Ecto neural progenitor cell (in vitro differentiated cells): ENCODE measurements around the gene RBM10.

Experiments used
- DNase-seq: peaks from one replicate; pipeline ENCODE4 v3.0.0-alpha.2; 2018; ENCODE audit warnings: low spot score

RBM10 gene

GRCh38 chrX:47218920-47219815 is 74.1 kb downstream of the RBM10 start:
- DNase-seq: peak; percentile 73

GRCh38 chrX:47221756-47222155 is 76.7 kb downstream of the RBM10 start:
- no peak for DNase-seq

- DNase-seq: no peak
These were observed 77.8 kb downstream of the RBM10 start for GRCh38 chrX:47222751-47223350.

GRCh38 chrX:47223476-47224250 is 78.6 kb downstream of the RBM10 start:
- DNase-seq: no peak

- no peak for DNase-seq
These were observed 79.4 kb downstream of the RBM10 start for GRCh38 chrX:47224266-47224895.

GRCh38 chrX:47224896-47225290 is 79.9 kb downstream of the RBM10 start:
- DNase-seq: no peak

- DNase-seq: no peak
These were observed 81.0 kb downstream of the RBM10 start for GRCh38 chrX:47226071-47226470.

GRCh38 chrX:47226531-47227333 is 81.7 kb downstream of the RBM10 start:
- DNase-seq: no peak

- no peak for DNase-seq
These were observed 82.2 kb downstream of the RBM10 start for GRCh38 chrX:47227334-47227583.

GRCh38 chrX:47228550-47229270 is 83.7 kb downstream of the RBM10 start:
- no peak for DNase-seq

- no peak for DNase-seq
These were observed 84.4 kb downstream of the RBM10 start for GRCh38 chrX:47229427-47229826.

GRCh38 chrX:47230136-47230868 is 85.3 kb downstream of the RBM10 start:
- no peak for DNase-seq

GRCh38 chrX:47231167-47231566 is 86.1 kb downstream of the RBM10 start:
- no peak for DNase-seq

GRCh38 chrX:47232197-47232802 is 87.3 kb downstream of the RBM10 start:
- no peak for DNase-seq

GRCh38 chrX:47232803-47233332 is 87.8 kb downstream of the RBM10 start, which contains the start of gene USP11:
Gene USP11, plus strand, starts transcription at chrX:47233009. Its CDS starts 35 bp downstream, at chrX:47233044.
- peak; percentile 81 for DNase-seq

- DNase-seq: peak; percentile 99
These were observed 88.5 kb downstream of the RBM10 start for GRCh38 chrX:47233333-47234113.

- DNase-seq: no peak
These were observed 89.6 kb downstream of the RBM10 start for GRCh38 chrX:47234583-47234982.

GRCh38 chrX:47235691-47236103 is 90.7 kb downstream of the RBM10 start:
- DNase-seq: no peak
